HG03469 (cell line): ENCODE data around the gene ANOS1.
"Not testable (repeated sequence)": the region's sequence is repeated elsewhere in the genome, so short reads cannot be mapped to it uniquely, and the experiment has no call there.

Source experiments
- ATAC-seq: cut with Tn5 transposase; IDR thresholded peaks from one replicate; pipeline ENCODE4 v1.9.1; 2021; ENCODE audit warnings: mild to moderate bottlenecking, moderate library complexity, moderate number of reproducible peaks; ENCODE audit not compliant: unreplicated experiment

Gene ANOS1

DNA sequence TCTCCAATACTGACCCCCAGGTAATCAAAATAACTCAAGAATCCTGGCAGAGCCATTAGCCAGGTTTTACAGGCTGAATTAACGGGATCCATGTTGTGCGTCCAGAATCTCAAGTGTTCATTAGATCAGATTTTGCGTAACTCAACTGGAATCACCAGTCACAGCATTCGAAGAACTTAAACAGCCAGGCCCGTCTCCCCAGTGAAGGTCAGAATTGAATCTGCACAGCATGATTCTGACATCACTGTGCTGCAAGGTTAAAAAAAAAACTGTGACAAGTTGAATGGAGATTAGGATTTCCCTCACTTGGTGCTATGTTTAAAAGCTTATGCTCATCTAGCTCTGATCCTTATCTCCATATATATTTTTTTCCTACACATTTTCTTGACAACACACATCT, 96.1 kb downstream of the ANOS1 start:
- no peak for ATAC-seq

GRCh38 chrX:8632924-8633323, 99.0 kb downstream of the ANOS1 start:
- no peak for ATAC-seq

DNA sequence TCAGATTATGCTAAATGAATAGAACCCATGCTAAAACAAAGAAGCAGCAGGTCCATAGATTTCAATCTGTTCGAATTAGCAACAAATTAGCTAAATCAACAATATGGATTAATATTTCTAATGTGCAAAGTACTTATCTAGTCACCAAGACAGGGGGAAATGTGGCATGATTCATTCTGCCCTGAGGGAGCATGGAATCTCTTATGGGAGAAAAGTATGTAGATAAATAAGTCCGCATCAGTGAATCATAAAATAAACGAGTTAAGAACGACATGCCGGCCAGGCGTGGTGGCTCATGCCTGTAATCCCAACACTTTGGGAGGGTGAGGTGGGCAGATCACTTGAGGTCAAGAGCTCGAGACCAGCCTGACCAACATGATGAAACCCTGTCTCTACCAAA, 102.1 kb downstream of the ANOS1 start:
- ATAC-seq = no peak

DNA sequence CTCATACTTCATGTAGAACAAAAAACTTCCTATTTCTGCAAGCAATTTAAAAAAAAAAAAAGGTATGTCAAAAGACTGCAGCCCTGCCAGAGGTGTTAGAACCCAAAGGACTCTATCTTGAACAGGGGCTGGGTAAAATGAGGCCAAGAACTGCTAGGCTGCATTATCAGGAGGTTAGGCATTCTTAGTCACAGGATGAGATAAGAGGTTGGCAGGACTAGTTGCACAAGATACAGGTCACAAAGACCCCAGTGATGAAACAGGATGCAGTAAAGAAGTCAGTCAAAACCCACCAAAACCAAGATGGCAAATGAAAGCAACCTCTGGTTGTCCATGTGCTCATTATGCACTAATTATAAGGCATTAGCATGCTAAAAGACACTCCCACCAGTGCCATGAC, 104.1 kb downstream of the ANOS1 start:
- no peak for ATAC-seq

GRCh38 chrX:8607326-8607725, 124.6 kb downstream of the ANOS1 start:
- ATAC-seq = no peak

DNA sequence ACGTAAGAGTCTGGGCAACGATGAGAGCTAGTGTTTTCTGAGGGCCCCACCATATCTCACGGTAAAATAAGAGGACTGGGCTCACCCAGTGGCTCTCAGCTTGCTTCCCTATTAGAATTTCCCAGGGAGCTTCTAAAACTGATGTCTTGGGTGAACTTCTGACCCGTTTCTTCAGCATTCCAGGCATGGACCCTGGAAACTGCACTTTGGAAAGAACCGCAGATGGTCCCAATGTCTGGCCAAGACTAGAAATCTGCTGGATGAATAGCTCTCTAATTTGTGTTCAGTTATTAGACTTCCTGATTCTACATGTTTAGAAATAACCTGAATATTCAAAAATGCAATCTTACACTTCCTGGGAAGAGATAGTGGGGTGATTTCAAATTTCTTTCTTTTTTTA, 127.8 kb downstream of the ANOS1 start:
- ATAC-seq = no peak

- no peak for ATAC-seq
Measured at GRCh38 chrX:8591501-8591900, 140.4 kb downstream of the ANOS1 start.

- no peak for ATAC-seq
Measured at GRCh38 chrX:8586953-8587352, 145.0 kb downstream of the ANOS1 start.

DNA sequence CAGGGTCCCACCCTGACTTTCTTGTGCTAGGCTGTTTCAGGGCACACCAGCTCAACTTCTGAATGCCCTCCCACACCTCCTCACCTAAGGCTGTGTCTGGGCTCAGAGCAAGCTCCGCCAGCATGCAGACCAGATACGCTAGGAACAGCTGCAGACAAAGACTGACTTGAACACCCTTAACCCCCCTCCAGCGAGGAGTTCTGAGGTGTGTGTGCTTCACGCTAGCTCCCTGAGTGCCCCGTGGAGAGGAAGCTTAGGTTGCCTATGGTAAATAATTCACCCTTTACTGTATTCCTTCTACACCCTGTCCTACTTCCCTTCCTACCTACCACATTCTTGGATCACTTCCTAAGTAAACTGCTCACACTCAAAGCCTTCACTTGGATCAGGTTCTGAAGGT, 152.3 kb downstream of the ANOS1 start:
- ATAC-seq = no peak

GRCh38 chrX:8576821-8577220, 155.1 kb downstream of the ANOS1 start:
- ATAC-seq = no peak

- no peak for ATAC-seq
Measured at GRCh38 chrX:8565729-8566128, 166.2 kb downstream of the ANOS1 start.

GRCh38 chrX:8548446-8548845, 183.5 kb downstream of the ANOS1 start:
- no peak for ATAC-seq

- ATAC-seq = no peak
Measured at GRCh38 chrX:8546715-8547114, 185.2 kb downstream of the ANOS1 start.

GRCh38 chrX:8520791-8521190, 211.1 kb downstream of the ANOS1 start:
- ATAC-seq = no peak

GRCh38 chrX:8520178-8520577, 211.8 kb downstream of the ANOS1 start:
- no peak for ATAC-seq

GRCh38 chrX:8504451-8504850, 227.5 kb downstream of the ANOS1 start:
- ATAC-seq = no peak

DNA sequence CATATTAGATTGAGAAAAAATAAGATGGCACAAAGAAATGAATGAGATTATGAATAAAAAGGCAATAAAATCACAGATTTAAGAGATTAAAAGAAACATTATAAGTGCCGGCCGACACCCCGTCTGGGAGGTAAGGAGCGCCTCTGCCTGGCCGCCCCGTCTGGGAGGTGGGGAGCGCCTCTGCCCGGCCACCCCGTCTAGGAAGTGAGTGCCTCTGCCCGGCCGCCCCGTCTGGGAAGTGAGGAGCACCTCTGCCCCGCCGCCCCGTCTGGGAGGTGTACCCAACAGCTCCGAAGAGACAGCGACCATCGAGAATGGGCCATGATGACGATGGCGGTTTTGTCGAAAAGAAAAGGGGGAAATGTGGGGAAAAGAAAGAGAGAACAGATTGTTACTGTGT, 229.8 kb downstream of the ANOS1 start:
- ATAC-seq = not testable (repeated sequence)

- ATAC-seq = no peak
Measured at GRCh38 chrX:8500203-8500602, 231.7 kb downstream of the ANOS1 start.

GRCh38 chrX:8495036-8495435, 236.9 kb downstream of the ANOS1 start:
- ATAC-seq = not testable (repeated sequence)

DNA sequence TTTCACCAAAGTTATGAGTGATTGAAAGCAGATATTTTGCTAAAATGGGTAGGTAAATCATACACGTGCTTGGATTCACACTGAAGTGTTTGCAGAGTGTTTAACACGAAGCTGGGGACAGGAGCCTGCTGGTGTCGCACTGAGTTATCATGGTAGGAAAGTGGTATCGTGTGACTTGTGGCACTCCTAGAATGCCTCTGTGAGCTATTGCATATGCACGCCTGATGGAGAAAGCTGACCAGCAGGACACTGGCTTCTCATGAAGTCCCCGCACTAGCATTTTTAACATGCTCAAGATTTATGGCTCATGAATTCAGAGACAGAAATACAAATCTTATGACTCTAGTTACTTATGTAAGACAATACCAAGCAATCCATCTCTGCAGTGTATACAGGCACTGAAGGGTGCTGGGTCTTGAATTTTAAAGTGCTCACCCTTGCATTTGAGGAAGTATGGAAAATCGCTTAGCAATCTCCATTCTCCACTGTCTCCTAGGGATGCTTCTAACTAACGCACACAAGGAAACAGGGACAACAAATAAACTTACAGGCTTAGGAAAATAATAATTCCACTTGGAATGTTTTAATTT, 247.5 kb downstream of the ANOS1 start:
- ATAC-seq = no peak
